Esophagus muscularis mucosa (tissue), 4 donors: ENCODE data around the gene CRYM. TPM values are rescaled to one million over a fixed set of nuclear protein-coding genes. Genes with fewer than 3 reads are reported as not detected.

ENCODE experiments used
- DNase-seq: peaks from one replicate; pipeline ENCODE4 v3.0.0-alpha.2; 2017; ENCODE audit errors: extremely low spot score
- H3K27ac ChIP-seq, 4 donors: fragments of 200-600 bp; sonication (generic); replicated peaks in 1 of 4; 1 replicate in 3 of 4; 2 replicates in 1 of 4; pipeline ENCODE4 v1.5.1; 2016 to 2019; ENCODE audit warnings: mild to moderate bottlenecking in 1 of 4
- H3K27me3 ChIP-seq, 4 donors: fragments of 200-600 bp; sonication (generic); one replicate each; pipeline versions ENCODE4 v1.5.1 to v1.6.0; 2016 to 2019
- H3K36me3 ChIP-seq, 4 donors: fragments of 200-600 bp; sonication (generic); one replicate each; pipeline ENCODE4 v1.5.1; 2016 to 2019
- H3K4me1 ChIP-seq, 4 donors: fragments of 200-600 bp; sonication (generic); one replicate each; pipeline ENCODE4 v1.5.1; 2016 to 2019
- H3K4me3 ChIP-seq, 4 donors: fragments of 200-600 bp; sonication (generic); 1 replicate in 2 of 4; 2 replicates in 2 of 4; pipeline ENCODE4 v1.5.1; 2016 to 2019; ENCODE audit warnings: mild to moderate bottlenecking in 4 of 4, moderate library complexity in 1 of 4
- H3K9me3 ChIP-seq, 4 donors: fragments of 200-600 bp; sonication (generic); 1 replicate in 3 of 4; 2 replicates in 1 of 4; pipeline ENCODE4 v1.5.1; 2016 to 2019
- CTCF ChIP-seq, 3 experiments: fragments of 200-600 bp in 2 of 3; fragments of 450-650 bp in 1 of 3; sonication (generic) in 2 of 3; IDR thresholded peaks; one replicate each; pipeline ENCODE4 v1.5.1; 2017 to 2019; ENCODE audit warnings: antibody characterized with exemption in 3 of 3, mild to moderate bottlenecking in 2 of 3, moderate library complexity in 1 of 3
- EP300 ChIP-seq: sonication (generic); formaldehyde crosslinking; IDR thresholded peaks from one replicate; pipeline ENCODE4 v1.6.1; 2017; ENCODE audit warnings: antibody characterized with exemption
- POLR2A ChIP-seq: fragments of 450-650 bp; IDR thresholded peaks from one replicate; pipeline ENCODE4 v1.6.1; 2017; ENCODE audit warnings: antibody characterized with exemption, moderate library complexity, mild to moderate bottlenecking, low read depth
- POLR2AphosphoS5 ChIP-seq, 2 donors: sonication (generic); formaldehyde crosslinking; IDR thresholded peaks; one replicate each; pipeline ENCODE4 v1.6.1; 2017; ENCODE audit warnings: antibody characterized with exemption in 2 of 2
- WGBS: methylation state at CpG from one replicate; pipeline ENCODE4 v1.1.5; 2018; 5-methylcytosine and 5-hydroxymethylcytosine counted together
- intact Hi-C: fragments of 100-400 bp; cut with DNase I; formaldehyde crosslinking; loops from one replicate; pipeline ENCODE4 v1.15.1; 2023
- total RNA-seq, 4 donors: library from RNA; depleted of rRNA; stranded (reverse); fragments of >200 nt; gene quantifications; one replicate each; pipeline versions ENCODE4 v1.1.0 to v1.2.1, GENCODE V29; 2016

CRYM gene
- total RNA-seq, 4 donors from 2014 or later, result 1.0 to 1.2 TPM; not detected in 2

- DNase-seq, result no peak
- intact Hi-C loops, result no loop called here
- Histone ChIP-seq H3K36me3 (no peaks in the 10 kb centered on the region), H3K4me3 (no peak overlapping the region), H3K4me1 (no peaks in the 10 kb centered on the region), H3K9me3 (no peaks in the 10 kb centered on the region), H3K27ac (no peak overlapping the region), H3K27me3 (peaks cover 0 to 6% (median 0%) of the 10 kb centered on the region in 4 donors)
- TF ChIP-seq POLR2AphosphoS5 (IDR thresholded peaks at IDR 0.05), result no peak
- TF ChIP-seq POLR2A, result no peak
- TF ChIP-seq CTCF (IDR thresholded peaks at IDR 0.05), result no peak
- TF ChIP-seq EP300, result no peak
- WGBS, result 68% methylated on average over 2 of the region's 2 CpGs
Observed at GRCh38 chr16:21224800-21225199, 53.3 kb downstream of the CRYM start.

- TF ChIP-seq EP300, result no peak
- no peak for TF ChIP-seq CTCF (IDR thresholded peaks at IDR 0.05)
- no peak for TF ChIP-seq POLR2AphosphoS5 (IDR thresholded peaks at IDR 0.05)
- TF ChIP-seq POLR2A, result no peak
- no peak overlapping the region for H3K27ac ChIP-seq
- no peak for DNase-seq
- H3K36me3 ChIP-seq, result no peaks in the 10 kb centered on the region
- no peak overlapping the region for H3K4me3 ChIP-seq
- intact Hi-C loops, result no loop called here
- H3K27me3 ChIP-seq, result peaks cover 0 to 8% (median 0%) of the 10 kb centered on the region in 4 donors
- no peaks in the 10 kb centered on the region for H3K4me1 ChIP-seq
- H3K9me3 ChIP-seq, result no peaks in the 10 kb centered on the region
- 74% methylated on average over 9 of the region's 9 CpGs for whole genome bisulfite sequencing
Observed at GRCh38 chr16:21223787-21224186, 54.3 kb downstream of the CRYM start.

GRCh38 chr16:21222495-21223337, 55.4 kb downstream of the CRYM start:
- intact Hi-C loops, result no loop called here
- TF ChIP-seq CTCF (IDR thresholded peaks at IDR 0.05) (no peak), POLR2AphosphoS5 (IDR thresholded peaks at IDR 0.05) (no peak), EP300 (no peak), POLR2A (no peak)
- no peak for DNase-seq
- Histone ChIP-seq H3K4me3 (no peak overlapping the region), H3K9me3 (no peaks in the 10 kb centered on the region), H3K27ac (no peak overlapping the region), H3K36me3 (no peaks in the 10 kb centered on the region), H3K27me3 (peaks cover 0 to 14% (median 0%) of the 10 kb centered on the region in 4 donors), H3K4me1 (no peaks in the 10 kb centered on the region)
- WGBS, result 67% methylated on average over 4 of the region's 4 CpGs

- WGBS, result 83% methylated on average over 2 of the region's 2 CpGs
- H3K36me3 ChIP-seq, result no peaks in the 10 kb centered on the region
- no peak overlapping the region for H3K27ac ChIP-seq
- no peak overlapping the region for H3K4me3 ChIP-seq
- intact Hi-C loops, result no loop called here
- DNase-seq, result no peak
- H3K4me1 ChIP-seq, result no peaks in the 10 kb centered on the region
- no peaks in the 10 kb centered on the region for H3K9me3 ChIP-seq
- peaks cover 0 to 17% (median 0%) of the 10 kb centered on the region in 4 donors for H3K27me3 ChIP-seq
- no peak for TF ChIP-seq EP300
- TF ChIP-seq POLR2A, result no peak
- TF ChIP-seq CTCF (IDR thresholded peaks at IDR 0.05), result no peak
- TF ChIP-seq POLR2AphosphoS5 (IDR thresholded peaks at IDR 0.05), result no peak
Observed at GRCh38 chr16:21219551-21219950, 58.5 kb downstream of the CRYM start.
